Suppressor macrophage (primary cell): ENCODE data around the gene VIT.

Experiments
- DNase-seq, 4 experiments: peaks; one replicate each; pipeline ENCODE4 v3.0.0-alpha.2; 2020 to 2022
- total RNA-seq, 17 experiments: gene quantifications; one replicate each; lab custom pipeline; 2026; ENCODE audit warnings: mixed read lengths in 6 of 17, inconsistent platforms in 3 of 17; lab: John Stamatoyannopoulos, UW

The VIT gene, protein sequence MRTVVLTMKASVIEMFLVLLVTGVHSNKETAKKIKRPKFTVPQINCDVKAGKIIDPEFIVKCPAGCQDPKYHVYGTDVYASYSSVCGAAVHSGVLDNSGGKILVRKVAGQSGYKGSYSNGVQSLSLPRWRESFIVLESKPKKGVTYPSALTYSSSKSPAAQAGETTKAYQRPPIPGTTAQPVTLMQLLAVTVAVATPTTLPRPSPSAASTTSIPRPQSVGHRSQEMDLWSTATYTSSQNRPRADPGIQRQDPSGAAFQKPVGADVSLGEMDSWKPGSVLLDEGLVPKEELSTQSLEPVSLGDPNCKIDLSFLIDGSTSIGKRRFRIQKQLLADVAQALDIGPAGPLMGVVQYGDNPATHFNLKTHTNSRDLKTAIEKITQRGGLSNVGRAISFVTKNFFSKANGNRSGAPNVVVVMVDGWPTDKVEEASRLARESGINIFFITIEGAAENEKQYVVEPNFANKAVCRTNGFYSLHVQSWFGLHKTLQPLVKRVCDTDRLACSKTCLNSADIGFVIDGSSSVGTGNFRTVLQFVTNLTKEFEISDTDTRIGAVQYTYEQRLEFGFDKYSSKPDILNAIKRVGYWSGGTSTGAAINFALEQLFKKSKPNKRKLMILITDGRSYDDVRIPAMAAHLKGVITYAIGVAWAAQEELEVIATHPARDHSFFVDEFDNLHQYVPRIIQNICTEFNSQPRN
- total RNA-seq, result 0.04 to 2.8 (median 0.15) reads per million in 17 experiments

DNA sequence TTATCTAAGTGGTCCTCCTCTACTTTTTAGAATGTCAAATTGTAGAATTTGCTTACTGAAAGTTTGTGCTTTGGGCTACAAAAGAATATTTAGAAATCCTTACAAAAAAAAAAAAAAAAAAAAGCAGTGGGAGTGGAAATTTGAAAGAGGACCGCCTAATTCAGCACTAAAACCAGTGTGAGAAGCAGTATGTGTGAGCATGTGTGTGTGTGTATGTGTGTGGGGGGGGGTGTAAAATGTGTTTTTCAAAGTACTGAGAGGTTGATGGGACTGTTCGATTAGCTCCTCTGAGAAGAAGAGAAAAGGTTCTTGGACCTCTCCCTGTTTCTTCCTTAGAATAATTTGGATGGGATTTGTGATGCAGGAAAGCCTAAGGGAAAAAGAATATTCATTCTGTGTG is at the start of gene VIT:
Gene VIT, plus strand, starts transcription at position 175 of the 400 bp plus-strand sequence. CDS start 19,664 bp downstream, outside the sequence.
- peak in 2 of 4 experiments; percentile 13 to 18 for DNase-seq

DNA sequence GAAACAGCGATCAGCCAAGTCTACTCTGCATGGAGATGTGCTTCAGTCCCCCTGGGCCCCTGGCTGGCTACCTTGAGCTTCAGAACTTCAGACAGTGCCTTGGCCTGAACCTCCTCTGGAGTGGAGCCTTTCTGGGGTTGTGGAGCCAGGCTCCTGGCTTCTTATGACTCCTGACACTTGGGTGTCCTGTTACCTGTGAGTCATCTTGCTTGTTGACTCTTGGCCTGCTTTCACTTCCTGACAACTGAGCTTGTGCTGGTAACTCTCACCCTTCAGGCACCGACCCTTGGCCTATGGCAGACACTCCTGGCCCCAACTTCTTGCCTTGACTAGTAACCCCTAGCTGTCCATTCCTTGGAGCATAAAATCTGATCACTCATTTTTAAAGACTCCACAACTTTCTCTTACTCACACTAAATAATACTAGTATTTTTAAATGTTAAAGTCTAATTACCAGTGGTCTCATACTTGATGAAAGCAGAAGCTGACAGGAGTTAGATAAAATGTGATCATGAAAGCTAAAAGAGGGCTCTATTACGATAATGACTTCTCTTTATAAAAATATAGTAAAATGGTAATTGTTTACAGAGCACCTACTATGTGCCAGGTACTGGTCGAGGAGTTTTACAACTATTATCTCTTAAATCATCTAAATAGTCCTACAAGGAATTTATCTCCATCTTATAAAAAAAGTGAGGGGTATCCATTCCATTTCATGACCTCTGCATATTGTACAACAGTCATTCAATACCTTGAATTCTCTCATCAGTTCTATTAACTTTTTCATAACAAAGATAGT is 46.3 kb upstream of the VIT start:
- DNase-seq, result peak; percentile 36 to 64 (median 49)

DNA sequence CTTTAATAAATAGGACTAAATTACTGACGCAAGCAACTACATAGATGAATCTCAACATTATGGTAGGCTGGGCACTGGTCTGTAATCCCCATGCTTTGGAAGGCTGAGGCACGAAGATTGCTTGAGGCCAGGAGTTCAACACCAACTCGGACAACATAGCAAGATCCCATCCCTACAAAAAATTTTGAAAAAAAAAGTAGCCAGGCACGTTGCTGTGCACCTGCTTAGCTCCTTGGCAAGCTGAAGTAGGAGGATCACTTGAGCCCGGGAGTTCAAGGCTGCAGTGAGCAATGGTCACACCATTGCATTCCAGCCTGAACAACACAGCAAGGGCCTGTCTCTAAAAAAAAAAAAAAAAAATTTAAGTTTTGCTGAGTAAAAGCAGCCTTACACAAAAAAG is 43.4 kb upstream of the VIT start:
- no peak for DNase-seq

DNA sequence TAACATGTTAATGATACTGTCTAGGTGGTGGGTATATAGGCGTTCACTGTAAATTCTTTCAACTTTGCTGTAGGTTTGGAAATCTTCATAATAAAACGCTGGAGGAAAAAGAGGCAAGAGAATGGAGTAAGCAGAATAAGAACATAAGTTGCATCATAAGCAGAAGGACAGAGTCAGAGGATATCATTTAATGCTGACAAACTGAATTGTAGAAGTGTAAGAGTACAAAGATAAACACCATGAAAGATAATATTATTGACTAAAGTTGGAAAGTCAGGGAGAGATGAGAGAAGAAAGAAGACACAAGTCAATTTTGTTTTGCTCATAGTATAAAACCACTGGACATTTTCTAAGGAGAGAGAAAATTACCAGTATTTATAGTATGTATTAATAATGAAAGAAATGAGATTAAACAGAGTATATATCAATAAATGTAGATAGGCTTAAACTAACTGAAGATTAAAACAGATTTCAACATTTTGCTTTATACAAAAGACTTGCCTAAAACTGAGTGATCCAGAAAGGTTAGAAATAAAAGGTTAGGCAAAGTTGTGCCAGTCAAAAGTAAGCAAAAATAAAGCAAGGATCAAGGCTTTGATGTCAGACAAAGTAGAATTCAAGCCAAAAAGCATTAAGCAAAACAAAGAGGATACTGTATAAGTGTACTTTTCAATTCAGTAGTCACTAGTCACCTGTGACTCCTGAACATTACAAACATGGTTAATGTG is 42.4 kb upstream of the VIT start:
- DNase-seq, result no peak

DNA sequence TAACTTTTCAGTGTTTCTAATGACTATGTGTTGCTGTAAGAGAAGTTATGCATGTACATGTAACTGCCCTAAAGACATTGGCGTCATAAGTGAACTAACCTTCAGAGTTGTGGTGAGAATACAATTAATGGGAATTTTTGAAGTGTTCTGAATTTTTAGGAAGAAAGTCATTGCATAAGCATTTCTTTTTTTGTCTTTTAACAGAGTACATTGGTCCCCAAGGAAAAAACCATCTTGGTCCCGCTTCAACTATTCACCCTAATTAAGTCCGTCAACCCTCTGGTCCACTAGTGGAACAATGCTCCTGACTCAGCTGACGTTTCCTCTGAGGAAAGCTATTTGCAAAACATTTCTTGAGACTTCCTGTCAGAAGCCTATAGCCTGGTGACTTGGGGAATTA is 41.1 kb upstream of the VIT start:
- no peak for DNase-seq

DNA sequence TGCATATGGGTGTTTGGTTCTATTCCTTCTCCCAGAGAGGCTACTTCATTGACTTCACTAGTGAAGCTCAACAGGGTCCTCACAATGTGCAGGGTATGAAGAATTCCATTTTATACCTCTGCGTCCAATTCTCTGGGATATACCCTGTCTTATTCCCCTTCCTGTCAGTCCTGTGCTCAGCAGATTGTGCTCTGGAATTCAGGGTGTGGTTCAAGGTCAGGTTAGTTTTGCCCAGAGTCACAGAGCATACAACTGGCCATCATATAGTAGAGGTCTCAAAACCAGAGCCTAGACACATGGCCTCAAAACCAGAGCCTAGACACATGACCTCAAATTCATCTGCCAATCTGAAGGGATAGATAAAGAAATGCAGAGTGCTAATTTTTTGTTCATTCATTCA is 38.8 kb upstream of the VIT start:
- DNase-seq, result no peak

DNA sequence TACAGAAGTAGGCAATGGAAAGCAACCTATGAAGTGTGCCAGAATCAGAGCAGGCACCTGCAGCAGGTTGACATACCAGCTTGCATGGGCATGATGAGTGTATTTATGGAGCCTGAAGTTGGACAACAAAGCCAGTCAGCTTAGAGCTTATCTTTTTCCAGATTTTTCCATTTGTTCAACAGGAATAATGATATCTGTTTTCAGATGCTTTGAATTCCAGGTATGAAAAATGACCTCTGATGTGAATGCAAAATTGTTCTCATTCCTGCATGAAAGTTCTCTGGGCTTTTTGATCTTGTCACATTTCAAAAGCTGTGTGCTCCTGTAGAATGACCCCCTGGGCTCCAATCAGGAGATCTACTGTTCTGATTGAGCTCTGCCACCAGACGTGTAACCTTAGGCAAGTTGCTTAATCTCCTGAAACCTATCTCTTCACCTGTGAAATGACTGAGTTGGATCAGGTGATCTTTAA is 38.2 kb upstream of the VIT start:
- DNase-seq, result no peak

DNA sequence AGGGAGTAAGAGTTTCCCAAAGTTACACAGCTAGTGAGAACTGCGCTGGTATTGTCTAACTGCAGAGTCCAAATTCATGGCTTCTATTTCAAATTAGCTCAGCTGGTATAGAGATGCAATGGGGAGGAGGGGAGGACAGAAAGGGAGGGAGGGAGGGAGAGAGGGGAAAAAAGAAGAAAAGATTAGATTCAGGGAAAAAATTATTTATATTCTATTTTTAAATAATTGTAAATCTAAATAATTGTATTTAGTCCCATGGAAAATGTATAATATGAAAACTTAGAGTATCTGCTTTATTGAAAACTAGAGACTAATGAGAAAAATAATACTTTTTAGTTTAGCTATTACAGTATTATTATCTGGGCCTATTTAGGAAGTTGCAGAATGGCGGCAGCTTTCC is 37.3 kb upstream of the VIT start:
- DNase-seq, result no peak

DNA sequence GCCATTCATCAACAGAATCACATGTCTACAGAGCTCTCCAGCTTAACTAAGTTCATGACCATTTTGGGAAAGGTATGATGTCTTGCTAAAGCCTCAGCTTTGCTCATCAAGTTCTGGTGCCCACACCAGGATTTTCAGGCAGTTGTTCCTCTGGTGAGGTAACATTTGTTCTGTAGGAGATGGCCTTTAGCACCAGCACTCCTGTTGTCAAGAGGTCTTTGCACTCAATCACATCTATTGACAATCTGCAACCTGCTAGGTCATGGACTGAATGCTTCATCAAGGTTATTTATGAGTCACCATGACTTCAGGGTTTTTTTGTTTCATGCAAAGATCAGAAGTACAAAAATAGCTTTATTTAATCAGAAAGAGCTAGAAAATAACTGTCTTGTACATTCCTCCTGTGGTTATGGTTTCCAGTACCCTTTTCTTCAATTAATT is 36.6 kb upstream of the VIT start:
- no peak for DNase-seq

DNA sequence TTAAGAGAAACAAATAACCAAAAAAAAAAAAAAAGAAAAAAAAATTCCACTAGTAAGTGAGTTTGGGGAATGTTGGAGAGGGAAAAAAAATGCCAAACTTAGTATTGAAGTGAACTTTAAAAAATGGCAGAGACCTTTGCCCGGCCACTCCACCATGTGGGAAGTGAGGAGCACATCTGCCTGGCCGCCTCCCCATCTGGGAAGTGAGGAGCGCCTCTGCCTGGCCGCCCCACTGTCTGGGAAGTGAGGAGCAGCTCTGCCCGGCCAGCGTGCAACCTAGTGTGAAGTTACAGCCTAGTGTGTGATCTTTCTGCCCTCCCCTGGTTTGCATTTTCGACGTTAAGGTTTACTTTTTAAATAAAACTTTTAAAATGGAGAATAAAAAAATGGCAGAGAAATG is 33.9 kb upstream of the VIT start:
- no peak for DNase-seq

DNA sequence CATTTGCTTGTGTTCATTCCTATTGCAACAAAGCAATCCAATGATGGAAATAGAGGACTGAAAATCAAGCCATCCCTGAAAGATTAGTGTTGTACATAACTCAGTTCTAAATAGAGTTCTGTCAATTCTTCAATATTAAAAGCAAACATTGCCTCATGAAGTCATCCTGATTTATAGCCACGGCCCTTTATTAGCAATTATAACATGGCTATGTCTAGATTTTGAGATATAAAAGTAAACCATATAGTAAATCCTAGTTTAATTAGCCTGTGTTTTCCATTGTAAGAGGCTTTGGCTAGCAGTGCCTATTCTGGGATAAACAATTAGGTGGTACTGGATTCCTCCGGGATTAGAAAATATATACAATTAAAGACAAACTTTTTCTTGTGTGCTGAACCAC is 33.2 kb upstream of the VIT start:
- DNase-seq, result no peak

DNA sequence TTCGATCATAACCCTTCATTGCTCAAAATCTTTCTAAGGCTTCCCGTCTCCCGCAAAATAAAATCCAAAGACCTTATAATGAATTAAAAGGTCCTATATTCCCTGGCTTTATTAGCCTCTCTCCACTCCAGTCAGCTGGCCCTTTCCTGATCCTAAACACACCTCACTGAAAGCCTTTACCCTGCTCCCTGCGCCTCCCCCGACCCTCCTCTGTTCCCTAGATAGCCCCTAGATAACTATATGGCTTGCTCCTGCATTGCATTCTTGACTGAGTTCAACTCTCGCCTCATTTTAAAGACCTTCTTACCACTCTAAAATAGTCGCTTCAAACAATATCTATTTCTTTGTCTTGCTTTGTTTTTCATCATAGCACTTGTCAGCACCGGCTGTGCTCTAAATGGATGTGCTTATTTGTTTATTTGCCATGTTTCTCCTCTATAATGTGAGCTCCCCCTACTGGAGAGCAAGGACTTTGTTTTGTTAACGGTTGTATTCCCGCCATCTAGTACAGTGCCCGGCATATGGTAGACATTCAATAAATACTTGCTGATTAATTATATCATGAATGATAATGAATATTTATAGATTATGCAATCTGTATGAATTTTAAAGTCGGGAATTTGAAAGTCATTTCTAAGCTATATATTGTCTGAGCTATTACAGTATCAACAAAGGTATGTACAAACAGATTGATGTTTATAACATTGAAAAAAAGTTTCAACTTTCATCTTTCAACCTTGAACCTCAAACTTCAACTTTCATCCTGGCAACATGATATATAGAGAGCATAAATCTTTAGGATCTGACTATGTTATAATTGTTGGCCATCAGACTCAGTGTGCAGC is 32.4 kb upstream of the VIT start:
- peak; percentile 49 to 84 (median 56) for DNase-seq

DNA sequence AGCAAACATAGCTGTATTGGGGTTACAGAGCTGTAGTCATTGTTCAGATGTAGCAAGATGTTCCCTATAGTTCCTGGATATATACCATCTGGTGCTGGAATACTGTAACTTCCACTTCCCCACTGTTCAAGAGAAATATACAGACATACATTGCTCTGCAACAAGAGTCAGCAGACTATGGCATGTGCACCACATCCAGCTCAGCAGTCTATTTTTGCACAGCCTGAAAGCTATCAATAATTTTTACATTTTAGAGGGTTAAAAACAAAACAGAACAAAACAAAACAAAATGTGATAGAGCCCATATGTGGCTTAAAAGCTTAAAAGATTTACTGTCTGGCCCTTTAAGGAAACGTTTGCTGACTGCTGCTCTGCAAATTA is 31.8 kb upstream of the VIT start:
- no peak for DNase-seq

DNA sequence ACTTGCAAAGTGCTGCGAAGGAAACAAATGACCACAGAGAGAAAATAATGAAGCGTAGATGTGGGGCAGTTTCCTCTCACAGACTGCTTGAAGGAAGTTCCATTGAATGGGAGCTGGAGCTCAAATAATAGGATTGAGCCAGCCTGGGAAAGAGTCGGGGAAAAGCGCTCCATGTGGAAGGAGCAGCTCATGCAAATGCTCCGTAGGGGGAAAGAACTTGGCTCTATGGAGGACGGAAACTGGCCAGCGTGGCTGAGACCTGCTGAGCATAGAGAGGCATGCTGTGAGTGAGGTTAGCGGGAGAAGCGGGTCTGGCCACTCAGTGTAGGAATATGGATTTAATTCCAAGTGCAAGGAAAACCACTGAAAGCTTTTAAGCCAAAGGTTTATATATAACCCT is 28.6 kb upstream of the VIT start:
- no peak for DNase-seq

DNA sequence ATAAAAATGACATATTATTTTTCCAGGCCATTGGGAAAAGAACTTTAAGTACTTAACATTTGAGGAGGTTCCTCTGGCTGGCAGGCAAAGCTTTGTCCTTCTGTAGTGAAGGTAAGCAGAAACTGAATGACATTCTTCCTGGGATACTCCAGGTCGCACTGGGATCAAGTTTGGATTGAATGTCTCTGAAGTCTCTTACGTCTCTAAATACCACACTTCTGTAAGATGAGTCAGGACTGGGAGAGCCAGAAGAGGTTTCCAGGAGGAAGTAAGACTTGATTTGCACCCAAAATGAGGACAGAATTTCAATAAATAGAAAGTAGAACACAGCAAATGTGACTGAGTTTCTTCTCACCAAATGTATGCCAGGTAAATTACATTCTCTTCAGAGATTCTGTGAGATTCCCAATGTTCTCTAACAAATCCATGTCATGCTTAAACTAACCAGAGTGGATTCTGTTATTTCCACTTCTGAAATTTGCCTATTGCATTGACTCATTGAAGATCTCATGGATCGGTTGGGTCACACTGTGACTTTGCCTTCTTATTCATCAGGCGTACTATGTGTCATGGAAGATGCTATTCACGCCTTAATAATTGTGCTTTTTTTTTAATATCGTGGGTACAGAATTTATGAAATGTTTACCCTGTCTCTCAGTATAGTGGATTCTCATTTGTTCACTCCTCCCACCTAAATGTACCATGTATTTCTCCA is 25.5 kb upstream of the VIT start:
- peak in 2 of 4 experiments; percentile 8 to 14 for DNase-seq

DNA sequence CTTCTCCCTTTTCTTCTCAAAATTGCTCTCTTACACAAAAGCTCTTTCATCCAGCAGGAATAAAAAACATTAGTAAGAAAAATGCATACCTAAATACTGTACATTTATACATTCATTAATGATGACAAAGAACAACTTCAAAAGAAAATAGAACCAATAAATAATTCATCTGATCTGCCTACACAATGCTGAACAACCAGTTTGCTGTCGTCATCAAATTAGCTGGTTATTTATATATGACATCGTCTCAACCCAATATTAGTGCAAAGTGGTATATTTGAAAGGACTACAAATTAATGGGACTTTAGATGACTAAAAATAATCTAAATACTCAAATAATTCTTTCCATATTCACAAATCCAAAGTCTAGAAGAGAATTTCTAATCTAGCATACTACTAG is 24.8 kb upstream of the VIT start:
- DNase-seq, result no peak

DNA sequence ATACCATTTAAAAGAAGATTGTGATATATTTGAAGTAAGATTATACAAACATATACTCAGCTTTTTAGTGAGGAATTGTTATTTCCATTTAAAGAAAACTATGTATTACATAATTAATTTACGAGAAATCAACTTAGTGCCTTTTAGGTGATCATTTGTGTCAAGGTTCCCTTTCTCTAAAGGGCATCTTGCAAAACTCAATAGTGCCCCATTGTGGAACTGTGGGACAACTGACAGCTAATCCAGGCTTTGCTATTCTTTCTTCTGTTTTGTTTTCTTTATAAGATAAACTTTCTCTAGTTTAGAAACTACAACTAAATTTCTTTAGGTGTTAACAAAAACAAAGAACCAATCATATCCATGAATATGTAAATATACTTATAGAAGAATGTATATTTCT is 24.3 kb upstream of the VIT start:
- DNase-seq, result peak; percentile 14 to 55 (median 34)

DNA sequence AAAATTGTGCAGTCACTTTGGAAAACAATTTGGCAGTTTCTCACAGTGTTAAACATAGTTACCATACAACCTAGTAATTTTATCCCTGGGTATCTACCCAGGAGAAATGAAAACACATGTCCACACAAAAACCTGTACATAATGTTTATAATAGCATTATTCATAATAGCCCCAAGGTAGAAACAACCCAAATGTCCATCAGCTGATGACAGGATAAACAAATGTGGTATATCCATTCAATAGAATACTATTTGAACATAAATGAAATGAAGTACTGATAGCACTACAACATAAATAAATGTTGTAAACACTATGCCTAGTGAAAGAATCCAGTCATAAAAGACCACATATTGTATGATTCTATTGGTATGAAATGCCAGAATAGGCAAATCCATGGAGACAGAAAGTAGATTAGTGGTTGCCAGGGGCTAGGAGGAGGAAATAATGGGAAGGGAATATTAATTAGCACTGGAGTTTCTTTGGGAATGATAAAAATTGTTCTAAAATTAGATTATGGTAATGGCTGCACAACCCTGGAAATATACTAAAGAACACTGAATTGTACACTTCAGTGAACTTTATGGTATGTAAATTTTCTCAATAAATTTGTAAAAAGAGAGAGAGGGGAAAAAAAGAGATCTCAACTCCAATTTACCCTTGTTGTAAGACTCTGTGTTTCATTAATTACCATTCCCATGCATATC is 20.8 kb upstream of the VIT start:
- no peak for DNase-seq

DNA sequence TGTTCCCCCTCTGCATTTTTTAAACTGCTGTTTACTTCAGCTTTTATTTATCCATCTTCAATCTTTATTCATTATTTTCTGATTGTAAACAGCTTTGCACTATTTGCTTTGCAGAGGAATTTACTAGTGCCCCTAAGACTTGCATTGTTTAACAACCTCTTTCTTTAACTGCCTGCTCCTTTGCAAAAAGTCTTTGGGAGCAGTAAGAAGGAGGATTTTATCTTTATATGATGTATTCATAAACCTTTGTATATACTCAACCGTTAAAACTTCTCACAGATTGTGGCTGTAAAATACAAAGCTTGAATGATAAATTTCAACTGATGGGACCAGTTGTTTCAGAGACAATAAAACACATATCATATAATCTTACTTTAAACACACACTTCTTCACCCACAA is 20.1 kb upstream of the VIT start:
- no peak for DNase-seq

DNA sequence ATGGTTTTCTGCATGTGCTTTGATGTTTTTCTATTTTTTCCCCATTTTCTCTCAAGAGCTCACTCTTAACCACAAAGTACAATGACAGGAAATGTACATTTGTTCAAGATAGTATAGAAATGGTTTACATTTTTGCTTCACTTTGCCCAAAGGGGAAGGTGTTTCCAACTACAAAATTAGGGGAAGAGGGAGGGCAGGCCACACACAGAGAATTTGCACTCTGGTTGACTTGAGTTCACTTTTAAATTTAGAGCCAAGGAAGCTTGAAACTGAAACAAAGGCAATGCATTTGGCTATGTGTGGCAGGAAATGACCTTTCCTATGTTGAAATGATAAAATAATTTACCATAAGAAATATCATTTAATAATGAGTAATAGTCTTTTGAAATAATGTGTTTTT is 19.1 kb upstream of the VIT start:
- peak in 3 of 4 experiments; percentile 10 to 30 (median 26) for DNase-seq
